M059J (cell line): ENCODE results near the gene PROM2. TPM values are rescaled to one million over a fixed set of nuclear protein-coding genes. Genes with fewer than 3 reads are reported as not detected.

ENCODE experiments used
- DNase-seq: peaks from one replicate; pipeline ENCODE4 v3.0.0-alpha.2; 2012; ENCODE audit warnings: low read depth
- total RNA-seq: library from RNA; depleted of rRNA; stranded (reverse); fragments of >200 nt; shearing (Covaris generic); gene quantifications from 2 replicates; pipeline ENCODE4 v1.2.3, GENCODE V29; 2014

The PROM2 gene
- total RNA-seq, 1 experiment from 2014 or later: 3.6 TPM

- DNase-seq: no peak
Measured at GRCh38 chr2:95320986-95321767, 46.9 kb downstream of the PROM2 start.

GRCh38 chr2:95323347-95324155, 49.3 kb downstream of the PROM2 start:
- DNase-seq: peak; percentile 47

- DNase-seq: no peak
Measured at GRCh38 chr2:95325026-95325425, 50.8 kb downstream of the PROM2 start.

GRCh38 chr2:95325590-95326432, 51.6 kb downstream of the PROM2 start:
- DNase-seq: no peak

- DNase-seq: no peak
Measured at GRCh38 chr2:95326433-95327140, 52.3 kb downstream of the PROM2 start.

GRCh38 chr2:95327861-95328260, 53.6 kb downstream of the PROM2 start:
- no peak for DNase-seq

GRCh38 chr2:95328358-95329125, 54.3 kb downstream of the PROM2 start:
- DNase-seq: peak; percentile 33

GRCh38 chr2:95329401-95329800, 55.2 kb downstream of the PROM2 start:
- DNase-seq: no peak

GRCh38 chr2:95329891-95330793, 55.9 kb downstream of the PROM2 start:
- DNase-seq: peak; percentile 26

- no peak for DNase-seq
Measured at GRCh38 chr2:95330794-95331338, 56.6 kb downstream of the PROM2 start.

- DNase-seq: no peak
Measured at GRCh38 chr2:95331606-95332005, 57.4 kb downstream of the PROM2 start.

GRCh38 chr2:95332036-95332435, 57.8 kb downstream of the PROM2 start:
- no peak for DNase-seq

- no peak for DNase-seq
Measured at GRCh38 chr2:95333056-95333455, 58.8 kb downstream of the PROM2 start.

- DNase-seq: peak; percentile 96
Measured at GRCh38 chr2:95333888-95334338, 59.7 kb downstream of the PROM2 start.

GRCh38 chr2:95334916-95335641, 60.8 kb downstream of the PROM2 start:
- peak; percentile 56 for DNase-seq

- no peak for DNase-seq
Measured at GRCh38 chr2:95336406-95336805, 62.2 kb downstream of the PROM2 start.

- no peak for DNase-seq
Measured at GRCh38 chr2:95337829-95338228, 63.6 kb downstream of the PROM2 start.
